Uterus (tissue), 2 donors: ENCODE results near the gene MYOZ2.

ENCODE experiments used
- POLR2A ChIP-seq, 2 donors: fragments of 450-650 bp; IDR thresholded peaks; one replicate each; pipeline ENCODE4 v1.6.1; 2016; ENCODE audit warnings: antibody characterized with exemption in 2 of 2, mild to moderate bottlenecking in 1 of 2, moderate library complexity in 1 of 2
- TF ChIP-seq, protein P1 (sequence below), 4 experiments: fragments of 200-600 bp in 2 of 4; fragments of 450-650 bp in 2 of 4; sonication (generic) in 2 of 4; IDR thresholded peaks; one replicate each; pipeline ENCODE4 v1.5.1; 2016 to 2019; ENCODE audit warnings: antibody characterized with exemption in 4 of 4, mild to moderate bottlenecking in 2 of 4, moderate library complexity in 1 of 4

DNA sequence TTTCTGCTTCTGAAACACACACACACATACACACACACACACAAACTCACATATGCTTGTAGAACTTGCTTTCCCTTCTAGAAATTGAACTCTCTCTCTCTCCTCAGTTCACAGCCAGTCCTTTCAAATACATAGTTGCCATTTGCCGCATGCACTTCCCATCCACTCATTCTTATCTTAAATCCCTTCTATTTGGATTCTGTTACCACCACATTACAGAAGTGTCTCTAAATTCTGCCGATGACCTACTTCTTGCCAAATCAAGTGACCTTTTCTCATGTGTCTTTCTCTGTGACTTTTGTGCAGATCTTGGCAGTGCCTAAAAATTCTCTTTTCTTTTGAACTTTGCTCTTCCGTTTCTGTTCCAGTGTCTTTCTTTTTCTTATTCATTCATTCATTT, 7.5 kb upstream of the MYOZ2 start:
- TF ChIP-seq, protein P1, sequence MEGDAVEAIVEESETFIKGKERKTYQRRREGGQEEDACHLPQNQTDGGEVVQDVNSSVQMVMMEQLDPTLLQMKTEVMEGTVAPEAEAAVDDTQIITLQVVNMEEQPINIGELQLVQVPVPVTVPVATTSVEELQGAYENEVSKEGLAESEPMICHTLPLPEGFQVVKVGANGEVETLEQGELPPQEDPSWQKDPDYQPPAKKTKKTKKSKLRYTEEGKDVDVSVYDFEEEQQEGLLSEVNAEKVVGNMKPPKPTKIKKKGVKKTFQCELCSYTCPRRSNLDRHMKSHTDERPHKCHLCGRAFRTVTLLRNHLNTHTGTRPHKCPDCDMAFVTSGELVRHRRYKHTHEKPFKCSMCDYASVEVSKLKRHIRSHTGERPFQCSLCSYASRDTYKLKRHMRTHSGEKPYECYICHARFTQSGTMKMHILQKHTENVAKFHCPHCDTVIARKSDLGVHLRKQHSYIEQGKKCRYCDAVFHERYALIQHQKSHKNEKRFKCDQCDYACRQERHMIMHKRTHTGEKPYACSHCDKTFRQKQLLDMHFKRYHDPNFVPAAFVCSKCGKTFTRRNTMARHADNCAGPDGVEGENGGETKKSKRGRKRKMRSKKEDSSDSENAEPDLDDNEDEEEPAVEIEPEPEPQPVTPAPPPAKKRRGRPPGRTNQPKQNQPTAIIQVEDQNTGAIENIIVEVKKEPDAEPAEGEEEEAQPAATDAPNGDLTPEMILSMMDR (IDR thresholded peaks at IDR 0.05), result no peak
- no peak for TF ChIP-seq POLR2A (IDR thresholded peaks at IDR 0.05)
